HG03175 (cell line): ENCODE results near the gene RBM28.

Source experiments
- ATAC-seq: cut with Tn5 transposase; IDR thresholded peaks from one replicate; pipeline ENCODE4 v1.9.1; 2021; ENCODE audit warnings: mild to moderate bottlenecking, moderate library complexity; ENCODE audit not compliant: unreplicated experiment

RBM28 gene

DNA sequence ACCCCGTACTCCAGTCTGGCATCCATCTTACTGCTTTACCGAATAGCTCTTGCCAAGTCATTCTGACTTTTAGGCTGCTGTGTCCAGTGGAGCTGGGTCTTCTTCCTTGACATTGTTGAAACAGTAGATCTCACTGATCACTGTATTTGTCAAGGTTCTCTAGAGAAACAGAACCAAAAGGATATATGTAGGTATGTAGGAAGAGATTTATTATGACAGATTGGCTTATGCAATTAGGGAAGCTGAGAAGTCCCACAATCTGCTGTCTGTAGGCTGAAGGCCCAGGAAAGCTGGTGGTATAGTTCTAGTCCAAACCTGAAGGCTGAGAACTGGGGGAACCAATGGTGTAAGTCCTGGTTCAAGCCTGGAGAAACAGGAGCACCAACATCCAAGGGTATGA, 29.9 kb upstream of the RBM28 start:
- ATAC-seq: no peak

DNA sequence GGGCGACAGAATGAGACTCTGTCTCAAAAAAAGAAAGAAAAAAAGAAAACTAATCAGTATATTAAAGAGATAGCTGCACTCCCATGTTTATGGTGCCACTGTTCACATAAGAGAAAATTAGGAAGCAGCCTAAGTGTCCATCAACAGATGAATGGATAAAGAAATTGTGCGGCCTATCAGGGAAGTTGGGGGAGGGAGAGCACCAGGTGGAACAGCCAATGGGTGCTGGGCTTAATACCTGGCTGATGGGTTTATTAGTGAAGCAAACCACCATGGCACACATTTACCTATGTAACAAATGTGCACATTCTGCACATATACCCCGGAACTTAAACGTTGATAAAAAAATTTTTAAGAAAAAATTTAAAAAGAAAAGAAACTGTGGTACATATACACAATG, 26.8 kb upstream of the RBM28 start:
- ATAC-seq: no peak

DNA sequence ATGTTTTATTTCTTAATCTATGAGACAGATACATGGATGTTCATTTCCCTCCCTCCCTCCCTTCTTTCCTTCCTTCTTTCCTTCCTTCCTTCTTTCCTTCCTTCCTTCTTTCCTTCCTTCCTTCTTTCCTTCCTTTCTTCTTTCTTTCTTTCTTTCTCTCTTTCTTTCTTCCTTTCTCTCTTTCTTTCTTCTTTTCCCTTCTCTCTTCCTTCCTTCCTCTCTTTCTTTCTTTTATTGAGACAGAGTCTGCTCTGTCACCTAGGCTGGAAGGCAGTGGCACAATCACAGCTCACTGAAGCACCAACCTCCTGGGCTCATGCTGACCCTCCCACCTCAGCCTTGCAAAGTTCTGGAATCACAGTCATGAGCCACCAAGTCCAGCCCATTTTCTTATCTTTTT, 23.3 kb upstream of the RBM28 start:
- ATAC-seq: no peak

DNA sequence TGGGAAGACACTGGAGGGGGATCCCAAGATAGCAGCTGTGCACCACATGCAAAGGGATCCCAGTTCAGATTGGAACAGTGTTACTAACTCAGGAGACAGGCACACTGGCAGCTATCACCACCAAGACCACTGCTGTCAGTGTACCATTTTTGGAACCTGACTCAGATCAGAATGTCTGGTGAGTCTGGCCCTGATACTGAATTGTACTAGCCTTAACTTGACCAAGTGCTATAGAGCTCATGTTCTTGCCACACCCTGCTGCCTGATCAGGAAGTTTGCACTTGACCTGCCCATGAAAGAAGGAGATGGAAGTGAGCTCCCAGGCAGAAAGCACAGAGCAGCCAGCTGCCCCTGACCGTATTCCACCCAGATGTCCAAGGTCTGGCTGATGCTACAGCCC, 22.6 kb upstream of the RBM28 start:
- ATAC-seq: no peak

DNA sequence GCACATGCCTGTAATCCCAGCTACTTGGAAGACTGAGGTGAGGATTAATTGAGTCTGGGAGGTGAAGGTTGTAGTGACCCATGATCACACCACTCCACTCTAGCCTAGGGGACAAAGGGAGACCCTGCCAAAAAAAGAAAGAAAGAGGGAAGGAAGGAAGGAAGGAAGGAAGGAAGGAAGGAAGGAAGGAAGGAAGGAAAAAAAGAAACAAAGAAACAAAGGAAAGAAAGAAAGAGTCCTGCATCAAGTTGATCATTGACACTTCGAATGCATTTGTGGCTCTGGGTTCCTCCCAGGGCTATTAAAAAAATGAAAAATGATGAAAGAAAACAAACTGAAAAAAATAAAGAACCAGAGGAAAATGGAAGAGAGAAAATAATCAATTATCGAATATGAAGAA, 21.7 kb upstream of the RBM28 start:
- no peak for ATAC-seq

DNA sequence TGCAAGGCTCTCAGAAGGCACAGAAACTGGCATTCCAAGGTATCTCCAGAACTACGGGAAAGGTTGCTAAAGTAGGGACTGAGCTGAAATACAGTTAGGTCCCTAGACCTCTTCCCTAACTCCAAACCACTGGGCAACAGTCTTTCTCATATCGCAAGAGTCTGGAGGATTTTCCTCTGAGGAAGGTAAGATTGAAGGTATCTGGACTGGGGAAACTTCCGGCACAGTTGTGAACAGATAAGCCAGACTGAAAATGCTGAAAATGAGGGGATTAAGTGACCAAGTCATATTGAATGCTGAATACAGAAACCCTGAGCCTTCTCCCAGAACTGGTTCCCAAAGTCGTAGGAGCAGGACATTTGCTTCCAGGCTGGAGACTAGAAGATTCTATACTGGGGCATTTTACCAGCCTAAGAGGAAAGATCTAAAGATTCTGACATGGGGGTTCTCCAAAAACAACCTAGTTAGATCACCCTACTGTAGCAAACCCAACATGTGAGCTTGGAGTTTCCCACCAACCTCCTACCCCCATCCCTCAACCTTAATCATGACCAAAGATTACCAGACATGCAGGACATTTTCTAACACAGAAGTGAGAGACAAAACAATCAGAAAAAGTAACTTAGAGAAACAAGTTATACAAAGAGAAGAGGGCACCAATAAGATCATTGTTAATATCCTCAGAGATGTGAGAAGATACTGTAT, 20.6 kb upstream of the RBM28 start:
- no peak for ATAC-seq

DNA sequence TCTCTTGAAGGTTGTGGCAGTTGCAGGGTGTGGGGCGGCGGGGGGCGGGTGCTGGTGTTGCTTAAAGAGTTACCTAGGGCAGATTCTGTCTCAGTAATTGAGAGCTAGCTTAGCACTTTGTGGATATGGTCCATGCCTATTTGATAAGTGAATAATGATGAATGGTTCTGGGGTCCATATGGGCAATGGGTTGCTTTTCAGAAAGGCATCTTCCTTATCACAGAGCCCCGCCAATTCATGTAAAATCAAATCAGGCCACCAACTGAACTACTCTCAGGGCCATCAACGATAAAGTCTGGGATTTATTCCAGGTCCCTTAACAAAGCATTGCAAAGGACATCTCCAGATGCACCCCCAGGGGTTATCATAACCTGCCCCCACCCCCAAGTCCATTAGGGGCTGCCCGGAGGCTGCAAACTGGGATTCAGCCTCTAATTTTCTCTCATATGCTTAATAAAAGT, 19.6 kb upstream of the RBM28 start:
- ATAC-seq: no peak

DNA sequence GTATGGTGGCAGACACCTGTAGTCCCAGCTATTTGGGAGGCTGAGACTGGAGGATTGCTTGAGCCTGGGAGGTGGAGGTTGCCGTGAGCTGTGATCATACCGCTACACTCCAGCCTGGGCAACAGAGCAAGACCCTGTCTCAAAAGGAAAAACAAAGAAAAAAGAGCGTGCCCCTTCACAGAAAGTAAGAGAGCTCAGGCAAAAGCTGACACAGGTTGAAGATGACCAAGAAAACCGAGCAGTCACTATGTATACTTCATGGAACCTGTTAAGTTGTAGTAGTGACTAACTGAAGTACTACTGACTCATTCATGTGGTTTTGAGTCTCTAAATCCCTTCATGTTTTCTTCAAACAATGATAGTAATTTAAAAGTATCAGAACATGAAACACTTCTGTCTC, 19.0 kb upstream of the RBM28 start:
- ATAC-seq: no peak

DNA sequence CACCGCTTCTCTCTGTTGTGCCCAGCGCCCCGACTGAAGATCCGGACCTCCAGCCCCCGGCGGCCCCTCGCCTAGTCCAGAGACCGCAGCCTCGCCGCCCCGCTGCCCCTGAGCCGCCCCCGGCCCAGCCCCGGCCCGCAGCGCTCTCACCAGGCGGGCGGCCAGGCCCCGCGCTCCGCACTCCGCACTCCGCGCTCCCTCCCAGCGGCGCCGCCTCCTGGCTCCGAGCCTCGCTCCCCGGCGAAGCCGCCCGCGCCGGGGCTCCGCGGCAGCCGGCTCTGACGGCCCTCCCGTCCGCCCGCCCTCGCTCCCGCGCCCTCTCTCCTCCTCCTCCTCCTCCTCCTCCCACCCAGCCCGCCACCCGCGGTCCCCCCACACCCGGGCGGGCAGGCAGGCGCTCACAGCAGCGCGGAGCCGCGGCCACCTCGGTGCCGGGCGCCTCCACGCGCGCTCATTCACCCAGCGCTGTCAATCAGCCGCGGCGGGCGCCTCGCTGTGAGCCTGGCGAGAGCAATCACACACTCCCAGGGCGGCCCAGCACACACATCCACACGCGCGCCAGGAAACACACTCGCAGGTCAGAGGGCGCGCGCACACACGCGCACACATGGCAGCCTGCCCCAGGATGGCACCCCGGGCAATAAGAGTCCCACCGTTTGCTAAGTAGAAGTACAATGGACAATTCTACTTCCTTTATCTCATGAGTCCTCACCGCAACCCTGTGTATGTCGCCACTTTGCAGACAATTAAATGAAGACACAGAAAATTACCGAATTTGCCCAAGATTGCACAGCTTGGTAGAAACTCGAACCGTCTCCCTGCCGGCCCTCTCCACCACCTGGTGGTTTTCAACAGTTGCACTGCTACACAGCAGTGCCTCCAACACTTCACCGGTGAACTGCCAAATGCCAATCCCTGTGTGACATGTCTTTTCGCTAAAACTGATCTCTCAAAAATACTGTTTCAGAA, 18.0 kb upstream of the RBM28 start, which contains the start of gene PRRT4:
PRRT4 (minus strand) TSS at position 280 of the 969 bp plus-strand sequence.
- no peak for ATAC-seq

DNA sequence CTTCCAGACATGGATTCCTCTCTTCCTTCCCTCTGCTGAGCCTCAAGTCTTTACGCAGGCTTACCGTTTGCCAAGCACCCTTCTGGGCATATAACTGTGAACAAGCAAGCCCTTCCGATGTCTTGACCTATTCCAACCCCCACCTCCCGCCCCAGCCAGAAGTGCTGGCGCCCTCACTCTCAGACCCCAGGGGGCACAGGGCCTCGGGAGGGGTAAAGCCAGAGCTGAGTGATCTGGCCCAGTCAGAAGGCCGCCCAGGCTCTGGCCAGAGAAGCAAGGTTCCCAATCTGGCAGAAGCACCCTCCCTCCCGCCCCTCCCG, 16.6 kb upstream of the RBM28 start:
- ATAC-seq: no peak

DNA sequence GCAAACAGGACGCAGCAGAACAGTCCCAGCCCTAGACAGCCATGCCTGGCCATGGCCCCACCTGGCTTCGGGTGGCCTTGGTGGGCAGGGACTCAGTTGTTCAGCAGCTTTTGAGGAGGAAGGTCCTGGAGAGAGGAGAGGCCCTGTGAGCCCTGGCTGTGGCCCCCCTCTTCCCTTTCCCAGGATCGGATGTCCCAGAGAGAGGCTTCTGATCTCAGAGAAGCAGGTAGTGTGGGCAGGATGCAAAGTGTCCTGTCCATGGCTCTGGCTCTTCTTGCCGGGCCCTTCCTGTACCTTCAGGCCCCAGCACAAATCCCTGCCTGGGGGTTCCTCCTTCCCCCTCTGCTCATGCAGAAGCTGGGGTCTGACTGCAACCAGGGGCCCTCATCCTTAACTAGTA, 16.2 kb upstream of the RBM28 start:
- ATAC-seq: no peak

DNA sequence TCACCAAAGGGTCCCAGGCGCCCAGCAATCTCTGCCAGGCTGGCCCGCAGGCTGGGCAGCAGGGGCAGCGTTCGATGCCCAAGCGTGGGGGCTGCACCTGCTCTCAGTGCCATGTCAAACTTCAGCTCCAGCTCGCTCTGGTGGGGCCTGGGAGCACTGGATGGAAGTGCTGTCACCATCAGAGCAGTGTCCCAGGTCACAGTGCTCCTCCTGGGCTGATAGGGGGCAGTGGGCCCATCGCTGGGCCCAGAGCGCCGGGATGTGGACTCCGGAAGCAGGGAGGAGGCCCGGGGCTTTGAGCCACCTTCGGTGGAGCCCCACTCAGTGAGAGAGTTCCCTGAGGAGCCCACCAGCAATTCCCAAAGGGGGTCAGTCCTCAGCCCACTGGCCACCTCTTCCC, 15.6 kb upstream of the RBM28 start:
- ATAC-seq: no peak

DNA sequence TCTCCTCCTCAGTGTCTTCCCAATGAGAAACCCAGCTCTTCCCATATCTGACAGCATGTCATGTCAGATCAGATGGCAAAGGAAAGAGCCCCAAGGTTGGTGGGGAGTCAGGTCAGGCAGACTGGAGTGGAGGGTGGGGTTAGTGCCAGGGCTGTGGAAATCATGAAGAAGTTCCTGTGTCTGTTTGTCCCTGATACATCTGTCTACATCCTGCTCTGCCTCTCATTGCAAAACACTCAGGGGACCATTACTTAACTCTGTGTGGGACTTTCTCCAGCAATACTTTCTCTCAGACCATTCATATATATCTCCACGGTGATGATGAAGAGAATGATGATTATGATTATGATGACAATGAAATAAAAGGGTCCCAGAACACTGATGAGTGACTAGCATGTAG, 14.5 kb upstream of the RBM28 start:
- ATAC-seq: no peak

DNA sequence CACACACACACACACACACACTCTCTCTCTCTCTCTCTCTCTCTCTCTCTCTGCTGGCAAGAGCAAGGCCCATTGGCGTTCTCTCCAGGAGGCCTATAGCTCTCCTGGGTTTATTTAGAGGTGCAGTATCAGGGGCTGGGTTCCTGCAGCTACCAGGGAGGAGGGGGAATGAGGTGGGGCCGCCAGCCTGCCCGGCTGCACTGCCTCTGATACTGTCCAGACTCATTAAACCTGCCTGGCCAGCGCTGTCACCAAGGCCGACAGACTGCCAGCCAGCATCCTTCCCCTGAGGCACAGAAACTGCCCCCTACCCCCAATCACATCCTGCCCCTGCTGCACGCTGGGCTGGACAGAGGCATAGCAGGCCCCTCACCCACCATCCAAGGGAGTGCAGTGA, 13.5 kb upstream of the RBM28 start:
- no peak for ATAC-seq

DNA sequence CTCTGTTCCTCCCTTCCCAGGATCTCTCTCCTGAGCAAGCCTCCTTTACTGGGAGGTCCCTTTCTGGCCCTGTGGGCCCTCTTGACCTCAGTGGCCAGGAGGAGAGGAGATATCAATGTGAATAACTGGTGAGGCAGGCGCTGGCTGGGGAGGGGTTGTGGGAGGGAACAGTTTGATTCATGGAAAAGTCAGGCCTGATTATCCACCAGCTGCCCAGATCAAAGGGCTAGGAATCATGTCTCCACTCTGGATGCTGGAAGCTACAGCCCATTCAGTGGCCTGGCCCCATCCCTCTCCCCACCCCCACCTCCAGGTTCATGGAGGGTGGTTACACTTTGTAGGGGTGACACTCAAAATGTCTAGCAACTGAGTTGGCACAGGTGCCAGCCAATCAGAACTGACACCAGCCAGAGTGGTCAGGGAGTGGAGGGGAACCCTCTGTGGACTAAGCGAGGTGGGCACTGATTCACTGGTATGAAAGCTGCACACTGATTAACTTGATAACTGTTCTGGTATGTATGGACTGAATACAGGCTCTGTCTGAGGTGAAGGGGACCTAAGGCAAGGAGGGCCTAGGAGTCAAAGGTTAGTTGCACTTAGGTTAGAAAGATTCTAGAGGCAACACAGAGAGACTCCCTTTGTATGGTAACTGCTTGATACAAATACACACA, 13.0 kb upstream of the RBM28 start:
- no peak for ATAC-seq

DNA sequence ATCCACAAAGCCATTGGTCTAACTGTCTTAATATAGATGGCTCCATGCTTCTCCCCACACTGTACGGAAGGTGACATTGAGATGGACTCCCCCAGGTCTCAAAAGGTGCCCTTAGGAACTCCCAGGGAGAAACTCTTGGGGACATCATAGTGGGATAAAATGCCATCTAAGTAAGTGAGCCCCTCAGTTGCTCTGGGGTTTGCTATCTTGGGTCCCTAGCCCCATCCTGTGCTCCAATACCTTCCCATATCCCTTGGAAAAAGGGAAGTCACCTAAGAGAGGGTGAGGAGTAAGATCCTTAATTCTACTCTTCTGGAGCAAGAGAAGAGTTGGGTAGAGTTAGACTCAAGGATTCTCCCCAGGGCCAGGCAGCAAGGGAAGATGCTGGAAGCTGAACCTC, 9.9 kb upstream of the RBM28 start:
- ATAC-seq: no peak

DNA sequence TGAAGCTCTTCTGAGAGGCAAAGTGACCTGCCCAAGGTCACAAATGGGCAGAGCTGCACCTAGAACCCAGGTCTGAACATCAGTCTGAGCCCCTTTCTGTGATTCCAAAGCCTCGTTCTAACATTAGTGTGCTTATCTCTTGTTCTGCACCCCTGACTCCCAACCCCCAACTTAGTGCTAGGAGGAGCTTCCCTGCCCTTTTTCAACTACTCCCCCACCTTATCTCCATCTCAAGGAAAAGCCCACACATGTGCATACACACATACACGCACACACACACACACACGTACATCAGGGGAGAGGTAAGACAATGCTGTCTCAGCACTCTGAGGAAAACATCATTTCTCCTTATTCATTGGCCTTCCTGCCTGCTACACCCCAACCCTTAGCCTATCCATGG, 9.5 kb upstream of the RBM28 start:
- no peak for ATAC-seq

DNA sequence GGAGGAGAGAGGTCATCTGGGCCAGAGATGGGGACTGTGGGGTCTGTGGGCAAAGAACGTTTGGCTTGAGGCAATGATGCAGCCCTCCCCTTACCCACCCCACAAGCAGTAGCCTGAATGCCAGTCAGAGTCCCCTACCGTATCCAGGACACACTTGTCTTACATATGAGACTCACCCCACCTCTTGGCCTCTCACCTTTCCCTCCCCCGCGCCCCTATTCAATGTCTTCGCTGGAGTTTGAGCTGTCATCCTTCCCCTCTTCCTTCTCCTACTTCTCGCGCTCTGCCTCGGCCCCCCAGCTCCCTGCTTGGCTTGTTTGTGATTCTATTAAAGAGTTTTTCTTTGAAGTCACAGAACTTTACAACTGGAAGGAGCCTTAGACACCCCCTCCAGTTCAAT, 8.9 kb upstream of the RBM28 start:
- ATAC-seq: no peak

DNA sequence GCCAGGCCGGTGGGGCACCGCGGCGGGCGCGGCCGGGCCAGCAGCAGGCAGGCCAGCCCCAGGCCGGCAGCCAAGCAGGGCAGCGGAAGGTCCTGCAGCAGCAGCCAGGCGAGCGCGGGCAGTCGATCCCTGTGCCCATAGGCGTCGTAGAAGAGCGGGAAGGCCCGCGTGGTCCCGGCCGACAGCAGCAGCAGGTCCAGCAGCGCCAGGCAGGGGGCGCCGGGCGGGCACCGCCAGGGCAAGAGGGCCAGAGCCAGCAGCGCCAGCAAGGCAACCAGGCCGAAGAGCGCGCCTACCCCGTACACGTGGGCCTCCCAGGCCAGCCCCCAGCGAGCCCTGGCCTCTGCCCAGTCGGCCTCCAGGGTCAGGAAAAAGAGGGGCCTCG, 8.4 kb upstream of the RBM28 start:
- ATAC-seq: no peak

DNA sequence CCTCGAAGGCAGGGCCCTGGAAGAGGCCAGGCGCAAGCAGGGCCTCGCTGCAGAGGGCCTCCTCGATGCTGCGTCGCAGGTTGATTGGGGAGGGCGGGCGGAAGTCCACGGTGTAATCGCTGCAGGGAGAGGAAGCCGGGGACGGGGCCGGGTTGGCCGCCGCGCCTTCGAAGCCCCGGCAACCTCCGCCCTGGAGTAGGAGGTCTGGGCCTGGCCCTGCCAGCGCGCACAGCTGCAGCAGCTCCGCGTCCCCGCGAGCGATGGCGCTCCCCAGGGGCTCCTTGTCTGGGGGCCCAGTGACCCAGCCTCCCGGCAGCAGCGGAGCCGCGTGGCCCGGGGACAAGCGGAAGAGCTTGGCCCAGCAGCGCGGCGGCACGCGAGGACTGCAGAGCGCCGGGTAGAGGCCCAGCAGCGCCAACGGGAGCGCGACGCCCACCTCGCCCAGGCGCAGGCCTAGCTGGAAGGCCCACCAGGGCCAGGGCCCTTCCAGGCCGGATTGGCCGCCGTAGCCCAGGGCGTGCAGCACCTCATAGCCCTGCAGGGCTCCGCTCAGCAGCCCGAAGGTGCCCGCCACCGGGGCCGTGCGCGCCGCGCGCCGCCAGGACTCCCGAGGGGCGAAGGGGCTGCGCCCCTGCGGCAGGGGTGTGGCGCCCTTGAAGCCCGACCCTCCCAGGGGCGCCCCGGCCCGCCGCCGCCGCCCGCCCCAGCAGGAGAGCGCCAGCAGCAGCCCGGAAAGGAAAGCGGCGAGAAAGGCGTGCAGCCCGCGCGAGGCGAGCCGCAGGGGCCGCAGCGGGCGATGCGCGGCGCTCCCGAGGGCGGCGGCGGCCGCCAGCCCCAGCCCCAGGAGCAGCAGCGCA, 7.8 kb upstream of the RBM28 start:
- ATAC-seq: no peak
